WTC11 (cell line): ENCODE results near the gene CLHC1. TPM values are rescaled to one million over a fixed set of nuclear protein-coding genes. Genes with fewer than 3 reads are reported as not detected.

ENCODE experiments used
- ATAC-seq: fragments of 200-7000 bp; cut with Tn5 transposase; 2 replicates; pipeline ENCODE4 v1.10.0; 2021; ENCODE audit warnings: mild to moderate bottlenecking, moderate library complexity
- CTCF ChIA-PET: fragments of 300-600 bp; sonication (Branson Sonifier 250); formaldehyde crosslinking; loops from one replicate; lab custom pipeline; 2021; ENCODE audit warnings: antibody characterized with exemption; lab: Charles Lee
- POLR2A ChIA-PET: fragments of 350-600 bp; sonication (Branson Sonifier 250); formaldehyde crosslinking; loops from one replicate; lab custom pipeline; 2021; ENCODE audit warnings: antibody characterized with exemption; lab: Charles Lee
- DNase-seq: peaks from one replicate; pipeline ENCODE4 v3.0.0; 2021; ENCODE audit warnings: low spot score
- H3K27ac Mint-ChIP-seq: 2 replicates; pipeline ENCODE4 v1.8.0; 2021; ENCODE audit warnings: mixed read lengths
- H3K27me3 Mint-ChIP-seq: 2 replicates; pipeline ENCODE4 v1.8.0; 2021; ENCODE audit warnings: low read depth, mild to moderate bottlenecking, moderate library complexity, mixed read lengths
- H3K36me3 Mint-ChIP-seq: 2 replicates; pipeline ENCODE4 v1.8.0; 2021; ENCODE audit warnings: mixed read lengths
- H3K4me1 Mint-ChIP-seq: 2 replicates; pipeline ENCODE4 v1.8.0; 2022; ENCODE audit warnings: mixed read lengths
- H3K4me3 Mint-ChIP-seq: 2 replicates; pipeline ENCODE4 v1.8.0; 2021; ENCODE audit warnings: mild to moderate bottlenecking, moderate library complexity, mixed read lengths
- H3K9me3 Mint-ChIP-seq: 2 replicates; pipeline ENCODE4 v1.8.0; 2021; ENCODE audit warnings: mixed read lengths
- CDX4 ChIP-seq: fragments of 250-450 bp; sonication (Bioruptor Pico); IDR thresholded peaks from 2 replicates; pipeline ENCODE4 v1.9.0; 2021; ENCODE audit warnings: moderate library complexity, mild to moderate bottlenecking, inconsistent platforms, borderline replicate concordance
- E2F4 ChIP-seq: sonication (generic); formaldehyde crosslinking; IDR thresholded peaks from 2 replicates; pipeline ENCODE4 v1.8.1; 2022; ENCODE audit warnings: low read depth, mild to moderate bottlenecking, moderate library complexity, missing genetic modification reagents, borderline replicate concordance
- FOXJ3 ChIP-seq: sonication (generic); formaldehyde crosslinking; IDR thresholded peaks from 2 replicates; pipeline ENCODE4 v1.9.0; 2021; ENCODE audit warnings: missing genetic modification reagents, mild to moderate bottlenecking, borderline replicate concordance
- FOXP4 ChIP-seq: sonication (generic); formaldehyde crosslinking; IDR thresholded peaks from 2 replicates; pipeline ENCODE4 v1.8.0; 2022; ENCODE audit warnings: mild to moderate bottlenecking, missing genetic modification reagents
- GABPB1 ChIP-seq: sonication (generic); formaldehyde crosslinking; IDR thresholded peaks from 2 replicates; pipeline ENCODE4 v1.8.1; 2023; ENCODE audit warnings: mild to moderate bottlenecking, missing genetic modification reagents
- MLX ChIP-seq: sonication (generic); formaldehyde crosslinking; IDR thresholded peaks from 2 replicates; pipeline ENCODE4 v1.8.1; 2023; ENCODE audit warnings: mild to moderate bottlenecking, missing genetic modification reagents, moderate library complexity
- NFATC4 ChIP-seq: fragments of 250-450 bp; sonication (Bioruptor Pico); IDR thresholded peaks from 2 replicates; pipeline ENCODE4 v1.9.0; 2021; ENCODE audit warnings: mild to moderate bottlenecking
- NFYB ChIP-seq: sonication (generic); formaldehyde crosslinking; conservative IDR thresholded peaks from 2 replicates; pipeline ENCODE4 v1.8.0; 2022; ENCODE audit warnings: low read depth, missing genetic modification reagents
- SOX15 ChIP-seq: fragments of 250-450 bp; sonication (Bioruptor Pico); IDR thresholded peaks from 2 replicates; pipeline ENCODE4 v1.9.0; 2021; ENCODE audit warnings: mild to moderate bottlenecking
- TCF7 ChIP-seq: sonication (generic); formaldehyde crosslinking; IDR thresholded peaks from 2 replicates; pipeline ENCODE4 v1.8.0; 2022; ENCODE audit warnings: mild to moderate bottlenecking, low read depth, missing genetic modification reagents, moderate library complexity
- TEAD4 ChIP-seq: sonication (generic); formaldehyde crosslinking; IDR thresholded peaks from 2 replicates; pipeline ENCODE4 v1.8.0; 2022; ENCODE audit warnings: mild to moderate bottlenecking, missing genetic modification reagents
- ZNF416 ChIP-seq: fragments of 250-450 bp; sonication (Bioruptor Pico); IDR thresholded peaks from 2 replicates; pipeline ENCODE4 v1.9.0; 2021; ENCODE audit warnings: mild to moderate bottlenecking, inconsistent platforms
- ZNF671 ChIP-seq: fragments of 250-450 bp; sonication (Bioruptor Pico); IDR thresholded peaks from 2 replicates; pipeline ENCODE4 v1.8.0; 2021; ENCODE audit warnings: mild to moderate bottlenecking
- ZSCAN18 ChIP-seq: fragments of 250-450 bp; sonication (Bioruptor Pico); IDR thresholded peaks from 2 replicates; pipeline ENCODE4 v2.1.2; 2022; ENCODE audit warnings: mild to moderate bottlenecking, moderate library complexity
- total RNA-seq: library from RNA; stranded (reverse); gene quantifications from 3 replicates; pipeline ENCODE4 v1.2.3, GENCODE V29; 2021

The CLHC1 gene
- total RNA-seq, 1 experiment from 2014 or later, result 7.5 TPM

GRCh38 chr2:55141572-55142413 lies 90.3 kb downstream of the CLHC1 start (continued):
- no peak for TF ChIP-seq ZNF416 (CRISPR knock-in tag)

GRCh38 chr2:55140316-55141219 lies 91.5 kb downstream of the CLHC1 start:
- no peak overlapping the region for H3K27ac Mint-ChIP-seq
- no peak for ATAC-seq
- CTCF ChIA-PET, result no interaction called here
- H3K36me3 Mint-ChIP-seq, result no peaks in the 10 kb centered on the region
- H3K4me1 Mint-ChIP-seq, result peaks cover 41% of the 10 kb centered on the region
- TF ChIP-seq GABPB1 (CRISPR knock-in tag), result 0 out of 2 replicates have a peak, but pooled peaks have one; percentile 33
- no peak for TF ChIP-seq TCF7
- no peak for TF ChIP-seq SOX15 (CRISPR knock-in tag)
- TF ChIP-seq, all 79 proteins: peak for 1
- peaks cover 6% of the 10 kb centered on the region; the same call in 1 of the 2 replicates for H3K9me3 Mint-ChIP-seq
- no peak overlapping the region for H3K4me3 Mint-ChIP-seq
- POLR2A ChIA-PET, result interaction anchor here (0.7 kb wide), 1 partner anchor 105 kb away, joined by 3 read pairs; no protein-coding TSS in a partner anchor
- no peaks in the 10 kb centered on the region for H3K27me3 Mint-ChIP-seq
- DNase-seq, result no peak

- Mint-ChIP-seq H3K36me3 (no peaks in the 10 kb centered on the region), H3K9me3 (peaks cover 6% of the 10 kb centered on the region; the same call in 1 of the 2 replicates)
Measured at GRCh38 chr2:55139305-55139704, 92.8 kb downstream of the CLHC1 start.

GRCh38 chr2:55138882-55139229 lies 93.2 kb downstream of the CLHC1 start:
- POLR2A ChIA-PET, result interaction anchor here (1.2 kb wide), 2 partner anchors 88 to 580 kb away, joined by 3 read pairs; no protein-coding TSS in a partner anchor
- Mint-ChIP-seq H3K27me3 (no peaks in the 10 kb centered on the region), H3K9me3 (peaks cover 2% of the 10 kb centered on the region; the same call in 1 of the 2 replicates), H3K27ac (no peak overlapping the region), H3K4me3 (no peak overlapping the region), H3K4me1 (peaks cover 51% of the 10 kb centered on the region), H3K36me3 (no peaks in the 10 kb centered on the region)
- CTCF ChIA-PET, result interaction anchor here (2.2 kb wide), 1 partner anchor 89 kb away, joined by 7 read pairs; the partner anchor contains the start of gene RTN4
- no peak for ATAC-seq
- no peak for DNase-seq
- TF ChIP-seq FOXP4 (CRISPR knock-in tag), result no peak
- no peak for TF ChIP-seq NFATC4 (CRISPR knock-in tag)
- no peak for TF ChIP-seq TEAD4 (CRISPR knock-in tag)
- TF ChIP-seq FOXJ3 (CRISPR knock-in tag), result no peak
- TF ChIP-seq E2F4 (CRISPR knock-in tag), result no peak
- no peak for TF ChIP-seq ZSCAN18 (CRISPR knock-in tag)

More at GRCh38 chr2:55139305-55139704, 92.8 kb downstream of the CLHC1 start:
- CTCF ChIA-PET, result no interaction called here
- no peak overlapping the region for H3K4me3 Mint-ChIP-seq
- ATAC-seq (no peak), DNase-seq (no peak)
- peaks cover 47% of the 10 kb centered on the region for H3K4me1 Mint-ChIP-seq
- no peak overlapping the region for H3K27ac Mint-ChIP-seq
- POLR2A ChIA-PET, result no interaction called here
- no peaks in the 10 kb centered on the region for H3K27me3 Mint-ChIP-seq
- TF ChIP-seq CDX4 (CRISPR knock-in tag) (no peak), NFYB (CRISPR knock-in tag) (no peak), ZNF671 (CRISPR knock-in tag) (no peak), MLX (no peak), FOXP4 (CRISPR knock-in tag) (no peak)
